ENCODE measurements around the gene ANKRD53.

- no peak for TF ChIP-seq CTCF (IDR thresholded peaks at IDR 0.05 in 8 of 11, conservative IDR thresholded peaks at IDR 0.05 in 3 of 11)
- TF ChIP-seq POLR2AphosphoS5 (IDR thresholded peaks at IDR 0.05) = no peak
Measured at GRCh38 chr2:70935468-70936164, 42.8 kb upstream of the ANKRD53 start, which contains the start of gene ATP6V1B1.
